ENCODE measurements around the gene STXBP6.

DNA sequence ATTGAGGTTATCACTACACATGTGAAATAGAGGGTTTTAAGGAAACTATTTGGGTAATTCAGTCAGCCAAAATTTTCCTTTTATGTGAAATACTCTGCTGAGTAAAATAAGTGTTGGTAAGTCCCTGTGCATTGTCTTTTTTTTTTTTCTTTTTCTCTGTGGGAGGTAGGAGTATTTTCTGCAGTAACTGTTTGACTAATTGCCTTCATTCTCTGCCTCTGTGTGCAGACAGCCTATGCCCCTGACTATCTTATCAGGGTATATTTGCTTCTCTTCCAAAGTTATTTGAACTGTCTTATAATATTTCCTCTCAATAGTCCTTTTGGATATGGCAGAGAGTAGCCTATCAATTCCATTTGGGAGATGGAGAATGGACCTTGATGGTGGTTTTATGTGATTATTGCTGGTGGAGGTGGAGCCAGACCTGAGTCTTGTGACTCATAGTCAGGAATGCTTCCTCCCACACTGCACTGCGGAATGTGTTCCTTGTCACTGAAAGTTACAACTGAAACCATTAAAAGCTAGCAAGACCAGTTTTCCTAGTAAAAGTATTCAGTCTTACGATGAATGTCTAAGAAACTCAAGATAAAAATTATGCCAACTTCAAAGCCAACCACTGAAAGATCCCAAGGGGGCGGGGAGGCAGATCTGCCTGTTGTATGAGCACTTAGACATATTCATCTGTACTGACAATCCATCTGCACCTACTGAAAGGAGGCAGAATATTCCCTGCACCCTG is 40.9 kb upstream of the STXBP6 start:
- TF ChIP-seq RNF2 (conservative IDR thresholded peaks at IDR 0.05; ENCODE audit: low read depth) (no peak), NR2C2 (CRISPR knock-in tag; IDR thresholded peaks at IDR 0.05; ENCODE audit: borderline replicate concordance) (no peak), ZNF749 (CRISPR knock-in tag; IDR thresholded peaks at IDR 0.05; ENCODE audit: borderline replicate concordance) (no peak), TGIF2 (CRISPR knock-in tag; IDR thresholded peaks at IDR 0.05) (no peak)
- TF ChIP-seq, protein P1, sequence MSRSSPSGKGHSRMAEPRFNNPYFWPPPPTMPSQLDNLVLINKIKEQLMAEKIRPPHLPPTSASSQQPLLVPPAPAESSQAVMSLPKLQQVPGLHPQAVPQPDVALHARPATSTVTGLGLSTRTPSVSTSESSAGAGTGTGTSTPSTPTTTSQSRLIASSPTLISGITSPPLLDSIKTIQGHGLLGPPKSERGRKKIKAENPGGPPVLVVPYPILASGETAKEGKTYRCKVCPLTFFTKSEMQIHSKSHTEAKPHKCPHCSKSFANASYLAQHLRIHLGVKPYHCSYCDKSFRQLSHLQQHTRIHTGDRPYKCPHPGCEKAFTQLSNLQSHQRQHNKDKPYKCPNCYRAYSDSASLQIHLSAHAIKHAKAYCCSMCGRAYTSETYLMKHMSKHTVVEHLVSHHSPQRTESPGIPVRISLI (CRISPR knock-in tag; IDR thresholded peaks at IDR 0.05; ENCODE audit: borderline replicate concordance), result no peak
- TF ChIP-seq, protein P2, sequence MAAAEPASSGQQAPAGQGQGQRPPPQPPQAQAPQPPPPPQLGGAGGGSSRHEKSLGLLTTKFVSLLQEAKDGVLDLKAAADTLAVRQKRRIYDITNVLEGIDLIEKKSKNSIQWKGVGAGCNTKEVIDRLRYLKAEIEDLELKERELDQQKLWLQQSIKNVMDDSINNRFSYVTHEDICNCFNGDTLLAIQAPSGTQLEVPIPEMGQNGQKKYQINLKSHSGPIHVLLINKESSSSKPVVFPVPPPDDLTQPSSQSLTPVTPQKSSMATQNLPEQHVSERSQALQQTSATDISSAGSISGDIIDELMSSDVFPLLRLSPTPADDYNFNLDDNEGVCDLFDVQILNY (CRISPR knock-in tag; conservative IDR thresholded peaks at IDR 0.05), result no peak
- TF ChIP-seq, protein P3, sequence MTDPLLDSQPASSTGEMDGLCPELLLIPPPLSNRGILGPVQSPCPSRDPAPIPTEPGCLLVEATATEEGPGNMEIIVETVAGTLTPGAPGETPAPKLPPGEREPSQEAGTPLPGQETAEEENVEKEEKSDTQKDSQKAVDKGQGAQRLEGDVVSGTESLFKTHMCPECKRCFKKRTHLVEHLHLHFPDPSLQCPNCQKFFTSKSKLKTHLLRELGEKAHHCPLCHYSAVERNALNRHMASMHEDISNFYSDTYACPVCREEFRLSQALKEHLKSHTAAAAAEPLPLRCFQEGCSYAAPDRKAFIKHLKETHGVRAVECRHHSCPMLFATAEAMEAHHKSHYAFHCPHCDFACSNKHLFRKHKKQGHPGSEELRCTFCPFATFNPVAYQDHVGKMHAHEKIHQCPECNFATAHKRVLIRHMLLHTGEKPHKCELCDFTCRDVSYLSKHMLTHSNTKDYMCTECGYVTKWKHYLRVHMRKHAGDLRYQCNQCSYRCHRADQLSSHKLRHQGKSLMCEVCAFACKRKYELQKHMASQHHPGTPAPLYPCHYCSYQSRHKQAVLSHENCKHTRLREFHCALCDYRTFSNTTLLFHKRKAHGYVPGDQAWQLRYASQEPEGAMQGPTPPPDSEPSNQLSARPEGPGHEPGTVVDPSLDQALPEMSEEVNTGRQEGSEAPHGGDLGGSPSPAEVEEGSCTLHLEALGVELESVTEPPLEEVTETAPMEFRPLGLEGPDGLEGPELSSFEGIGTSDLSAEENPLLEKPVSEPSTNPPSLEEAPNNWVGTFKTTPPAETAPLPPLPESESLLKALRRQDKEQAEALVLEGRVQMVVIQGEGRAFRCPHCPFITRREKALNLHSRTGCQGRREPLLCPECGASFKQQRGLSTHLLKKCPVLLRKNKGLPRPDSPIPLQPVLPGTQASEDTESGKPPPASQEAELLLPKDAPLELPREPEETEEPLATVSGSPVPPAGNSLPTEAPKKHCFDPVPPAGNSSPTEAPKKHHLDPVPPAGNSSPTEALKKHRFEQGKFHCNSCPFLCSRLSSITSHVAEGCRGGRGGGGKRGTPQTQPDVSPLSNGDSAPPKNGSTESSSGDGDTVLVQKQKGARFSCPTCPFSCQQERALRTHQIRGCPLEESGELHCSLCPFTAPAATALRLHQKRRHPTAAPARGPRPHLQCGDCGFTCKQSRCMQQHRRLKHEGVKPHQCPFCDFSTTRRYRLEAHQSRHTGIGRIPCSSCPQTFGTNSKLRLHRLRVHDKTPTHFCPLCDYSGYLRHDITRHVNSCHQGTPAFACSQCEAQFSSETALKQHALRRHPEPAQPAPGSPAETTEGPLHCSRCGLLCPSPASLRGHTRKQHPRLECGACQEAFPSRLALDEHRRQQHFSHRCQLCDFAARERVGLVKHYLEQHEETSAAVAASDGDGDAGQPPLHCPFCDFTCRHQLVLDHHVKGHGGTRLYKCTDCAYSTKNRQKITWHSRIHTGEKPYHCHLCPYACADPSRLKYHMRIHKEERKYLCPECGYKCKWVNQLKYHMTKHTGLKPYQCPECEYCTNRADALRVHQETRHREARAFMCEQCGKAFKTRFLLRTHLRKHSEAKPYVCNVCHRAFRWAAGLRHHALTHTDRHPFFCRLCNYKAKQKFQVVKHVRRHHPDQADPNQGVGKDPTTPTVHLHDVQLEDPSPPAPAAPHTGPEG (CRISPR knock-in tag; IDR thresholded peaks at IDR 0.05), result no peak

Data from HepG2 (cell line).